ENCODE data around the gene ATG4C.
"Not testable (repeated sequence)": the region's sequence is repeated elsewhere in the genome, so short reads cannot be mapped to it uniquely, and the experiment has no call there.

Gene ATG4C

GRCh38 chr1:62783736-62784508 lies at the start of gene ATG4C:
Gene ATG4C, plus strand, starts transcription at chr1:62784132. Its CDS starts 19,655 bp downstream, at chr1:62803787.
- DNase-seq (ENCODE audit: low read depth), result peak; percentile 64

GRCh38 chr1:62735491-62736171 lies 48.3 kb upstream of the ATG4C start:
- no peak for DNase-seq (ENCODE audit: low read depth)

DNA sequence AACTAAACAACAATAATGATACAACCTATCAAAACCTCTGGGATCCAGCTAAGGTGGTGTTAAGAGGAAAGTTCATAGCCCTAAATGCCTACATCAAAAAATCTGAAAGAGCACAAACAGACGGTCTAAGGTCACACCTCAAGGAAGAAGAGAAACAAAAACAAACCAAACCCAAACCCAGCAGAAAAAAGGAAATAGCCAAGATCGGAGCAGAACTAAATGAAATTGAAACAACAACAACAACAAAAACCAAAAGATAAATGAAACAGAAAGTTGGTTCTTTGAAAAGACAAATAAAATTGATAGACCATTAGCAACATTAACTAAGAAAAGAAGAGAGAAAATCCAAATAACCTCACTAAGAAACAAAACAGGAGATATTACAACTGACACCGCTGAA lies 43.2 kb upstream of the ATG4C start:
- not testable (repeated sequence) for DNase-seq (ENCODE audit: low read depth)

DNA sequence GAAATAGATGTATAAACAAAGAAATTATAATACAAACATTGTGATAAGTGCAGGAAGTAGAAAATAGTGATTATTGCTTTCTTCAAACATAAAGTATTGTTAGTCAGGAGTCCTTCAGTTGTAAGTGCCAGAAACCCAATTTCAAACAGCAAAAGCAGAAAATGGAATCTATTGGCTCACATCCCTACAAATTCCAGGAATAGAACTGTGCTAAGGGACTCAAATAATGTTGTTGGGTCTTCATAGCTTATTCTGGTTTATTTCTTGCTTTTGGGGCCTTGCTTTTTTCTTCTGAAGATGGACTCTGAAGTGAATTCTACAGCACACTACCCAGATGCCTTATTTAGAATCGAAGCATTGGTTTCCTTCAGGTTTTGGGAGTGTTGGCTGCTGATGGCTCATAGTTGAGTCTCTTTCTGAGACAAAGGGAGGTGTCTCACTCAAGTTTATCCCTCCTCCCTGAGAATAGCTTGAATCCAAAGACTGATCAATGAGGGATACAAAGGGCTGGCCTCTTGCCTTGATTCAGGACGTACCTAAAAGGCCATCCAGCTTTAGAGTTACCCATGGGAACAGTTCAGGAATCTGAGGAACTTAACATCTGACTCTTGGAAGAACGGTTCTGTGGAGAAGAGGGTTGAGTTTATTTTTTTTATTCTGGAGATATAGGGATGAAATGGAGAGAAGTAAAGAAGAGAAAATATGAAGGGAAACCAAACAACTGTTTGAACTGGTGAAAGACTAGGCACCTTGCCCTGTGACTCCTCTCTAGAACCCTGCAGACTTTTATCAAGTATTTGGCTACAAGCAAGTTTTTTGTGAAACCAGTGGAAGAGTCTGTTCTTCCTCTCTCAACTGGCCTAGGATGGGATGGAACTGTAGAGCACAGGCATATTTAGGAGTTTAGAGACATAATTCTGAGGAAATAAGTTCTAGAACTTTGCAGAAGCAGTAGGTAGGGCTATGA lies 39.0 kb upstream of the ATG4C start:
- DNase-seq (ENCODE audit: low read depth), result no peak

DNA sequence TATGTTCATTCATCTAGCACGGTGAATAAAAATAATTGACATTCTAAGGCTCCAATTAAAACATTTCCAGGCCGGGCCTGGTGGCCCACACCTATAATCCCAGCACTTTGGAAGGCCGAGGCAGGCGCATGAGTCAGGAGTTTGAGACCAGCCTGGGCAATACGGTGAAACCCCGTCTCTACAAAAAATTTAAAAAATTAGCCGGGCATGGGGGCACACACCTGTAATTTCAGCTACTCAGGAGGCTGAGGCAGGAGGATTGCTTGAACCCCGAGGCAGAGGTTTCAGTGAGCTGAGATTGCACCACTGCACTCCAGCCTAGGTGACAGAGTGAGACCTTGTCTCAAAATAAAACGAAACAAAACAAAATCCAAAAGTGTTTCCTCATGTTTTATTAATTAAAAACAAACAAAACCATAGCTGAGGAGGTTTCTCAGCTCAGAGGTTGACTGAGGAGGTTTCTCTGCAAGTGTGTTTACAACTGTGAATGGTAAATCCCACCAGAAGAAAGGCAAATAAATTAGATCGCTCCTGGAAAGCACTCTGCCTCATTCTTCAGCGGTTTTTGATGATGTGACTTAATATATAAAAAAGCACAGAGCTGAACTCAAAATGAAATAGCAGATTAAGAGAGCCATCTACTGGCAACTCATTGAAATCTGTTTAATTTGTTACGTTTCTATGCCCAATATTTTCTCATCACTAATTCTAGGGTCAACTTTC lies 37.7 kb upstream of the ATG4C start:
- no peak for DNase-seq (ENCODE audit: low read depth)

- DNase-seq (ENCODE audit: low read depth), result no peak
Observed at GRCh38 chr1:62746809-62747138, 37.2 kb upstream of the ATG4C start.

GRCh38 chr1:62753031-62753965 lies 30.6 kb upstream of the ATG4C start:
- DNase-seq (ENCODE audit: low read depth), result no peak

GRCh38 chr1:62754938-62755337 lies 29.0 kb upstream of the ATG4C start:
- not testable (repeated sequence) for DNase-seq (ENCODE audit: low read depth)

DNA sequence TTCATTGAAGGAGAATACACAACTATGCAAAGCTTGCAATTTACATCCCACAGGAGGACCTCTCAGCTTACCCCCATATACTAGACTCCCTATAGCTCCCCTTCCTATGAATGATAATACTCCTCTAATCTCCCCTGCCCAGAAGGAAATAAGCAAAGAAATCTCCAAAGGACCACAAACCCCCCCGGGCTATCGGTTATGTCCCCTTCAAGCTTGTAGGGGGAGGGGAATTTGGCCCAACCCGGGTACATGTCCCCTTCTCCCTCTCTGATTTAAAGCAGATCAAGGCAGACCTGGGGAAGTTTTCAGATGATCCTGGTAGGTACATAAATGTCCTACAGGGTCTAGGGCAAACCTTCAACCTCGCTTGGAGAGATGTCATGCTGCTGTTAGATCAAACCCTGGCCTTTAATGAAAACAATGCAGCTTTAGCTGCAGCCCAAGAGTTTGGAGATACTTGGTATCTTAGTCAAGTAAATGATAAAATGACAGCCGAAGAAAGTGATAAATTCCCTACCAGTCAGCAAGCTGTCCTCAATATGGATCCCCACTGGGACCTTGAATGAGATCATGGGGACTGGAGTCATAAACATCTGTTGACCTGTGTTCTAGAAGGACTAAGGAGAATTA lies 27.6 kb upstream of the ATG4C start:
- DNase-seq (ENCODE audit: low read depth), result not testable (repeated sequence)

GRCh38 chr1:62759232-62759875 lies 24.6 kb upstream of the ATG4C start:
- DNase-seq (ENCODE audit: low read depth), result not testable (repeated sequence)

DNA sequence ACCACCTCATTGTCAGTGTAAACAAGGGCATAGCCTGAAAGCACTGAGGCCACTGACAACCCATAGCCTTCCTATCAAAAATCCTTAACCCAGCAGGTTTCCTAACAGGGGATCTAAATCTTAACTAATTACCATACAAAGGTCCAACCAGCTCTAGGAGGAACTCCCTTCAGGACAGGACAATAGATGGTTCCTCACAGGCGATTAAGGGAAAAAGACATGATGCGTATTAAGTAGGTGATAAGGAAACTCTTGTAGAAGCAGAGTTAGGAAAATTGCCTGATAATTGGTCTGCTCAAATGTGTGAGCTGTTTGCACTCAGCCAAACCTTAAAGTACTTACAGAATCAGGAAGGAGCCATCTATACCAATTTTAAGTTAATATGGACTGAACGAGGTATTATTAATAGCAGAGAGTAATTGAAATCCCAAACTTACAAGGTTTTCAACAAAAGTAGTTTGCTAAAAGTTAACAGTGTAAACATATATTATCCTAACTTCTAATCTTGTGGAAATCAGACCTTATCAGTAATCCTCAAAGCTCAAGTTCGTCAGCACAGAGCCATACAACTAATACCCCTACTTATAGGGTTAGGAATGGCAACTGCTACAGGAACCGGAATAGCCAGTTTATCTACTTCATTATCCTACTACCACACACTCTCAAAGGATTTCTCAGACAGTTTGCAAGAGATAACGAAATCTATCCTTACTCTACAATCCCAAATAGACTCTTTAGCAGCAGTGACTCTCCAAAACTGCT lies 23.7 kb upstream of the ATG4C start:
- DNase-seq (ENCODE audit: low read depth), result not testable (repeated sequence)

GRCh38 chr1:62761223-62761870 lies 22.6 kb upstream of the ATG4C start:
- DNase-seq (ENCODE audit: low read depth), result not testable (repeated sequence)

DNA sequence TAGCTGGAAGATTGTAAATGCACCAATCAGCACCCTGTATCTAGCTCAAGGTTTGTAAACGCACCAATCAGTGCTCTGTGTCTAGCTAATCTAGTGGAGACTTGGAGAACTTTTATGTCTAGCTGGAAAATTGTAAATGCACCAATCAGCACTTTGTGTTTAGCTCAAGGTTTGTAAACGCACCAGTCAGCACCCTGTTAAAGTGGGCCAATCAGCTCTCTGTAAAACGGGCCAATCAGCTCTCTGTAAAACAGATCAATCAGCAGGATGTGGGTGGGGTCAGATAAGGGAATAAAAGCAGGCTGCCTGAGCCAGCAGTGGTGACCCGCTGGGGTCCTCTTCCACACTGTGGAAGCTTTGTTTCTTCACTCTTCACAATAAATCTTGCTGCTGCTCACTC lies 21.9 kb upstream of the ATG4C start:
- not testable (repeated sequence) for DNase-seq (ENCODE audit: low read depth)

DNA sequence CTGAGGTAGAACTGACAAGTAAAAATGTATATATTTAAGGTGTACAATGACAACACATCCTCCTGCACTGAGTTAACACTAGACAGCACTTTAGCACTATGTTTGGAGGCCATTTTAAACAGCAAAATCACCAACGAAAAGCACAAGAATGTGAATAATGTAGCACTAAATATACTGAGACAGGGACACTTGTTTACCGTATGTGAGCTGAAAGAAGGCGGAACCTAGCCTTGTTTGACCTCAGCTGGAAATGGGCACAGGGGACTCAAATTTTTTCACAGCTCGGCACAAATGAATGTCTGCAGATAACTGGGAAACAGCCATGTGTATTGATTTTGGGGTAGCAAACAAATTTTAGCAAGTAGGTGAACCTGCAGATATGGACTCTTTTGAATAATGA lies 18.0 kb upstream of the ATG4C start:
- DNase-seq (ENCODE audit: low read depth), result no peak

DNA sequence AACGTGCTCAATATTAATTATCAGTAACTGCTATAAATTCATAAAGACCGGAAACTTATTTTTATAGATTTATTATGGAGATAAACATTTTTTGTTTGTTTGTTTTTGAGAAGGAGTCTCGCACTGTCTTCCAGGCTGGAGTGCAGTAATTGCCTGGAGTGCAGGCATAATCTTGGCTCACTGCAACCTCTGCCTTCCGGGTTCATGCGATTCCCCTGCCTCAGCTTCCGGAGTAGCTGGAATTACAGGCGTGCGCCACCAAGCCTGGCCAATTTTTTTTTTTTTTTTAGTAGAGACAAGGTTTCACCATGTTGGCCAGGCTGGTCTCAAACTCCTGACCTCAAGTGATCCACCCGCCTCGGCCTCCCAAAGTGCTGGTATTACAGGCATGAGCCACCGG lies 15.4 kb upstream of the ATG4C start:
- DNase-seq (ENCODE audit: low read depth), result not testable (repeated sequence)

DNA sequence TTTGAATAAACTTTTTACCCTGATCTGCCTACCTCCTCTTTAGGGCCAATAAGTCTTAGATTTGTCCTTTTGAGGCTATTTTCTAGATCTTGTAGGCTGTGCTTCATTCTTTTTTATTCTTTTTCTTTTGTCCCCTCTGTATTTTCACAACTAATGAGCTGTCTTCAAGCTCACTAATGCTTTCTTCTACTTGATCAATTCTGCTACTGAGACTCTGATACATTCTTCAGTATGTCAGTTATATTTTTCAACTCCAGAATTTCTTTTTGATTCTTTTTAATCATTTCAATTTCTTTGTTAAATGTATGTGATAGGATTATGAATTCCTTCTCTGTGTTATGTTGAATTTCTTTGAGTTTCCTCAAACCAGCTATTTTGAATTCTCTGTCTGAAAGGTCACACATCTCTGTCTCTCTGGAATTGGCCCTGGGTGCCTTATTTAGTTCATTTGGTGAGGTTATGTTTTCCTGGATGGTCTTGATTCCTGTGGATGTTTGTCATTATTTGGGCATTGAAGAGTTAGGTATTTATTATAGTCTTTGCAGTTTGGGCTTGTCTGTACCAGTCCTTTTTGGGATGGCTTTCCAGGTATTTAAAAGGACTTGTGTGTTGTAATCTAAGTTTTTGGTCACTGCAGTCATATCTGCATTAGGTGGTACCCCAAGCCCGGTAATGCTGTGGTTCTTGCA lies 11.2 kb upstream of the ATG4C start:
- no peak for DNase-seq (ENCODE audit: low read depth)

DNA sequence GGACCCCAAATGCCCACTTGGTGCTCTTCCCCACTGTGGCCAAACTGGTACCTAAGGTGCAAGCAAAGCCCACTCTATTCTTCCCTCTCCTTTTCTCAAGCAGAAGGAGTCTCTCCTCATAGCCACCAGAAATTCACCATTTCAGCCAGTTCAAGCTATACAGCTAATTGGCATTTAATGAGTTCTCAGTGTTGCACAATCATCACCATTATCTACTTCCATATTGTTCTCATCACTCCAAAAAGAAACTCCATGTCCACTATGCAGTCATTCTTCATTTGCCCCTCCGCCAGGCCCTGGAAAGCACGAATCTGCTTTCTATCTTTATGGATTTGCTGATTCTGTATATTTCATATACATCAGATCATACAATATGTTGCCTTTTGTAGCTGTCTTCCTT lies 9.9 kb upstream of the ATG4C start:
- no peak for DNase-seq (ENCODE audit: low read depth)
